Thoracic aorta (tissue), 2 donors: ENCODE results near the gene SLIT3. TPM values are rescaled to one million over a fixed set of nuclear protein-coding genes. Genes with fewer than 3 reads are reported as not detected.

Experiments used
- ATAC-seq: fragments of 150-250 bp; one replicate; pipeline ENCODE4 v1.8.0; 2017; ENCODE audit warnings: low read depth; ENCODE audit not compliant: insufficient number of reproducible peaks, low FRiP score
- DNase-seq: peaks from one replicate; pipeline ENCODE4 v3.0.0-alpha.2; 2020; ENCODE audit warnings: low spot score
- H3K27ac ChIP-seq, 2 donors: fragments of 200-600 bp; sonication (generic); 1 replicate in 1 of 2; 2 replicates in 1 of 2; pipeline ENCODE4 v1.5.1; 2016; ENCODE audit warnings: mild to moderate bottlenecking in 2 of 2, moderate library complexity in 2 of 2
- H3K27me3 ChIP-seq: fragments of 200-600 bp; sonication (generic); replicated peaks from 2 replicates; pipeline ENCODE4 v1.6.0; 2016; ENCODE audit warnings: mild to moderate bottlenecking; ENCODE audit not compliant: insufficient read depth
- H3K36me3 ChIP-seq: fragments of 200-600 bp; sonication (generic); one replicate; pipeline ENCODE4 v1.5.1; 2016
- H3K4me1 ChIP-seq, 2 donors: fragments of 200-600 bp; sonication (generic); 1 replicate in 1 of 2; 2 replicates in 1 of 2; pipeline versions ENCODE4 v1.5.1 to v1.6.0; 2016; ENCODE audit warnings: low read depth in 2 of 2, mild to moderate bottlenecking in 1 of 2; ENCODE audit not compliant: control insufficient read depth in 1 of 2
- H3K4me3 ChIP-seq: fragments of 200-600 bp; sonication (generic); 2 replicates; pipeline ENCODE4 v1.5.1; 2016; ENCODE audit warnings: mild to moderate bottlenecking
- H3K9me3 ChIP-seq: fragments of 200-600 bp; sonication (generic); 2 replicates; pipeline ENCODE4 v1.5.1; 2016
- total RNA-seq, 2 donors: library from RNA; depleted of rRNA; stranded (reverse); fragments of >200 nt; gene quantifications; one replicate each; pipeline versions ENCODE4 v1.1.0 to v1.2.3, GENCODE V29; 2016
- TF ChIP-seq, protein P1 (sequence below): fragments of 200-600 bp; sonication (generic); IDR thresholded peaks from one replicate; pipeline ENCODE4 v1.5.1; 2019; ENCODE audit warnings: antibody characterized with exemption

Gene SLIT3
- total RNA-seq, 2 donors from 2014 or later, result 80.1 to 86.9 TPM

DNA sequence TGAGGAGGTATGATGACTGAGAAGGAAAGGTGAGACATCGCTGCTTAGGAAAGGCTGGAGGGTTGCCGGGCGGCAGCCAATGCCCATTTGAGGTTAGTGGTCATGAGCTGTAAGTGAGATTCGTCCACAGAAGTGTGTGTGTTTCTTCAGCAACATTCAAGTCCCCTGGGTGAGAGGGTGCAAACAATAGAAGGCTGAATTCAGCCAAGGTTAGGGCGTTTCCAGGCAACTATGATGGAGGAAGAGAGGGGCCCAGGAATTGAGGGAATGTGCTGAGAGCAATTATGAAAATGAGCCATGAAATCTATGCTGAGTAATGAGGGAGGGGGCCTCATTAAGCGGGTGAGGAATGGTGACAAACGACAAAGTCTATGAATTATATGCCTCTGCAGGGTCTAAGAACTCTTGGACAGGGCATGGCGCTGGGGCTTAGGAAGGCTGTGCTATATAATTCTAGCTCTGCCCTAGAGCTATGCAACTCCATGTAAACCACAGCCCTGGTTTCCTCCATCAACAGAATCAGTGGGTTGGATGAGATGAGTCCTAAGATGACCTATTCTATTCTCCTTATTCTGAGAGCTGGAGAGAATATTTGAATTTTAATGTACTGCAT is 96.0 kb downstream of the SLIT3 start:
- Histone ChIP-seq H3K27me3 (no peaks in the 10 kb centered on the region), H3K27ac (no peak overlapping the region), H3K36me3 (no peaks in the 10 kb centered on the region), H3K4me1 (peaks cover 2 to 13% of the 10 kb centered on the region in 2 donors), H3K9me3 (no peaks in the 10 kb centered on the region), H3K4me3 (no peak overlapping the region)
- TF ChIP-seq, protein P1, sequence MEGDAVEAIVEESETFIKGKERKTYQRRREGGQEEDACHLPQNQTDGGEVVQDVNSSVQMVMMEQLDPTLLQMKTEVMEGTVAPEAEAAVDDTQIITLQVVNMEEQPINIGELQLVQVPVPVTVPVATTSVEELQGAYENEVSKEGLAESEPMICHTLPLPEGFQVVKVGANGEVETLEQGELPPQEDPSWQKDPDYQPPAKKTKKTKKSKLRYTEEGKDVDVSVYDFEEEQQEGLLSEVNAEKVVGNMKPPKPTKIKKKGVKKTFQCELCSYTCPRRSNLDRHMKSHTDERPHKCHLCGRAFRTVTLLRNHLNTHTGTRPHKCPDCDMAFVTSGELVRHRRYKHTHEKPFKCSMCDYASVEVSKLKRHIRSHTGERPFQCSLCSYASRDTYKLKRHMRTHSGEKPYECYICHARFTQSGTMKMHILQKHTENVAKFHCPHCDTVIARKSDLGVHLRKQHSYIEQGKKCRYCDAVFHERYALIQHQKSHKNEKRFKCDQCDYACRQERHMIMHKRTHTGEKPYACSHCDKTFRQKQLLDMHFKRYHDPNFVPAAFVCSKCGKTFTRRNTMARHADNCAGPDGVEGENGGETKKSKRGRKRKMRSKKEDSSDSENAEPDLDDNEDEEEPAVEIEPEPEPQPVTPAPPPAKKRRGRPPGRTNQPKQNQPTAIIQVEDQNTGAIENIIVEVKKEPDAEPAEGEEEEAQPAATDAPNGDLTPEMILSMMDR, result no peak
- no peak for ATAC-seq
- no peak for DNase-seq

DNA sequence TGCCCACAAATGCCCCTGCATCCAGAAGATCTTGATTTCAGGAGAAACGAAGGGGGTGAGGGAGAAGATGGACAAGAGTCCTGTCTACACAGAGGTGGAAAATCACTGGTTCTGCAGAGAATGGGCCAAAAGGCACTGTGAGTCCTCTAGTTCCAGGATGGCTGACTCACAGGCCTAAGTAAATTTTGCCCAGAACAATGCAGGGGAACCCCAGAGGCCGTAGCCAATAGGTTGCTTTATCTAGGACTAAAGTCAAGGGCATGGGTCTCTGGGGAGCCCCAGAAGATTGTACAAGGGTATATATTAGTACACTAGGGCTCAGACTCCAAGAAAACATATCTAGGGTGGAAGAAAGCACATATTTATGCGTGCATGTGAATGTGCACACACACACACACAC is 98.0 kb downstream of the SLIT3 start:
- no peaks in the 10 kb centered on the region for H3K27me3 ChIP-seq
- no peaks in the 10 kb centered on the region for H3K9me3 ChIP-seq
- no peak for ATAC-seq
- H3K27ac ChIP-seq, result peak overlapping the region in 1 of 2 donors; percentile 42
- H3K4me3 ChIP-seq, result no peak overlapping the region
- H3K4me1 ChIP-seq, result peaks cover 2 to 13% of the 10 kb centered on the region in 2 donors
- no peak for DNase-seq
- H3K36me3 ChIP-seq, result no peaks in the 10 kb centered on the region
- TF ChIP-seq, protein P1, result no peak

DNA sequence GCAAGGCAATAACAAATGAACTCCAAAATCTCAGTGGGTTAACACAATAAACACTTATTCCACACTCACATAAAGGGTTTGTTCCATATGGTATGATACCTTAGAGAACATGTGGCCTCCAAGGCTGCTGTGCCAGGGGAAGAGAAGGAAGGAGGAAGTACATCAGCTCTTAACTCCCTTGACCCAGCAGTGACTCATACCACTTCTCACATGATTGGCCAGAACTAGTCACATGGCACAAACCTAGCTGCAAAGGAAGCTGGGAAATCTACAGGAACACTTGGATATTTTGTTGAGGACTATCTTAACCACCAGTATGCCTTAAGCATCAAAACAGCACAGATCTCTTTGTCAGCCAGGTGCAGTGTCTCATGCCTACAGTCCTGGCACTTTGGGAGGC is 99.3 kb downstream of the SLIT3 start:
- ATAC-seq (no peak), DNase-seq (no peak)
- no peaks in the 10 kb centered on the region for H3K27me3 ChIP-seq
- TF ChIP-seq, protein P1, result no peak
- H3K4me3 ChIP-seq, result no peak overlapping the region
- no peaks in the 10 kb centered on the region for H3K36me3 ChIP-seq
- peaks cover 2 to 26% of the 10 kb centered on the region in 2 donors for H3K4me1 ChIP-seq
- no peak overlapping the region for H3K27ac ChIP-seq
- no peaks in the 10 kb centered on the region for H3K9me3 ChIP-seq

DNA sequence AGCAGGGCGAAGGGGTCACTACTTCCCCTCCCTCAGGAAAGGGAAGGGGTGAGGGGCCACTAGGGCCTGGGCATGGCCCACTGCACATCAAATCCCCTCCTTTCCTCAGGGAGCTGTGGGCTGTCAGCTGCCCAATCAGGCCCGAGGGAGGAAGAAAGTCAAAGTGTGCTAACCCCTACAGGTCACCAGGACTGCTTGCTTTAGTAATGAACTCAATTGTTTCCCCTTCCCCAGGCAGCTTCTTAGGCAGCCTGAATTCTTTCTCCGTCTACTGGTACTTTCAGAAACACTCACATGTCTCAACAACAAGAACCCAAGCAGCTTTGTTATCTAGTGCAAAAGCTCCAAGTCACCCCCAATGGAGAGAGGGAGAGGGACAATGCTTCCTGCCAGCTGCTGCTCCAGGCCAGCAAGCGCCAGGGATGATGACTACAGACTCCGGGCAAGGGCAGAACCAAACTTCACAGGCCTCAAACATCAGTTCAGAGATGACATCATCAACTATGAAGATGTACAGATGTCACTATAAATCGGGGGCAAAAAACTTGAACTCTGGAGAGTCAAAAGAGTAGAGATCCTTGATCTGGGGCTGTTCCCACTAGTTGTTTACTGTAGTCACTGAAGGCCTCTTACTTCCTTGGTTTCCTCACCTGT is 100.7 kb downstream of the SLIT3 start:
- no peaks in the 10 kb centered on the region for H3K27me3 ChIP-seq
- DNase-seq (no peak), ATAC-seq (no peak)
- TF ChIP-seq, protein P1, result no peak
- H3K9me3 ChIP-seq, result no peaks in the 10 kb centered on the region
- no peak overlapping the region for H3K4me3 ChIP-seq
- no peaks in the 10 kb centered on the region for H3K36me3 ChIP-seq
- H3K27ac ChIP-seq, result no peak overlapping the region
- H3K4me1 ChIP-seq, result peaks cover 2 to 39% of the 10 kb centered on the region in 2 donors

DNA sequence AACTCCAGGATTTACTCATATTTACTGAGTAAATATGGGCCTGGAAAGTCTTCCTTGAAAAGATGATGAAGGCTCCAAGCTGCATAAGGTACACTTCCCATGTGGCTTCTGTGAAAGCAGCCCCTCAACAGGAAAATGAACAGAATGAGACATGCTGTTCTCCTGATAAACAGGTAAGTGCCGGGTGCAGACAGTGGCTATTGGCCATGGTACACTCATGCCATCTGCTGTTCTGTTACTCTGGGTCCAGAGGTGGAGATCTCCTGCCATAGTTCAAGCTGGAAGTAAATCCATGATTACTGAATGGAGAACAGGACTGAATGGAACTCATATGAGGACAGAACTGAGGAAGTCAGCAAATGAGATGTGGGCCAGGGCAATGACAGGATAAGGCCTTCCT is 103.6 kb downstream of the SLIT3 start:
- H3K4me1 ChIP-seq, result peaks cover 0 to 31% of the 10 kb centered on the region in 2 donors
- no peak for ATAC-seq
- no peaks in the 10 kb centered on the region for H3K36me3 ChIP-seq
- peak overlapping the region; percentile 38 for H3K4me3 ChIP-seq
- TF ChIP-seq, protein P1, result peak; percentile 26
- DNase-seq, result no peak
- no peaks in the 10 kb centered on the region for H3K27me3 ChIP-seq
- H3K9me3 ChIP-seq, result no peaks in the 10 kb centered on the region
- peak overlapping the region; percentile 1 to 54 for H3K27ac ChIP-seq
